ACHN (cell line): ENCODE measurements around the gene PPM1N.

Experiments
- DNase-seq: peaks from one replicate; pipeline ENCODE4 v3.0.0-alpha.2; 2015
- in situ Hi-C: cut with HindIII; loops from 2 replicates; pipeline ENCODE4 v1.10.0; 2017; ENCODE audit warnings: low sequenced_read_pairs, low pct_ligation_motif_present, low pct_unique_long_range_greater_than_20kb

Gene PPM1N

GRCh38 chr19:45518469-45518826 is 20.2 kb downstream of the PPM1N start:
- no peak for DNase-seq
- in situ Hi-C loops = no loop called here

- in situ Hi-C loops = no loop called here
Observed at GRCh38 chr19:45522010-45522941, 24.0 kb downstream of the PPM1N start.

GRCh38 chr19:45523642-45524256 is 25.5 kb downstream of the PPM1N start:
- in situ Hi-C loops = no loop called here
- DNase-seq = peak; percentile 85

More at GRCh38 chr19:45522010-45522941, 24.0 kb downstream of the PPM1N start:
- no peak for DNase-seq

GRCh38 chr19:45524575-45525129 is 26.4 kb downstream of the PPM1N start:
- DNase-seq = no peak
- in situ Hi-C loops = no loop called here

GRCh38 chr19:45526143-45526542 is 27.9 kb downstream of the PPM1N start:
- peak; percentile 58 for DNase-seq
- in situ Hi-C loops = no loop called here

- DNase-seq = no peak
- in situ Hi-C loops = no loop called here
Observed at GRCh38 chr19:45526971-45527370, 28.7 kb downstream of the PPM1N start.

- in situ Hi-C loops = no loop called here
- DNase-seq = no peak
Observed at GRCh38 chr19:45527731-45528130, 29.5 kb downstream of the PPM1N start.

GRCh38 chr19:45528149-45528743 is 30.0 kb downstream of the PPM1N start:
- DNase-seq = peak; percentile 10
- in situ Hi-C loops = no loop called here

- DNase-seq = no peak
- in situ Hi-C loops = no loop called here
Observed at GRCh38 chr19:45528744-45529419, 30.6 kb downstream of the PPM1N start.

- in situ Hi-C loops = no loop called here
- no peak for DNase-seq
Observed at GRCh38 chr19:45529420-45529785, 31.2 kb downstream of the PPM1N start.

- no peak for DNase-seq
- in situ Hi-C loops = no loop called here
Observed at GRCh38 chr19:45531349-45531748, 33.1 kb downstream of the PPM1N start.

- in situ Hi-C loops = no loop called here
- DNase-seq = no peak
Observed at GRCh38 chr19:45539459-45539858, 41.2 kb downstream of the PPM1N start.

GRCh38 chr19:45542234-45542668 is 44.0 kb downstream of the PPM1N start:
- in situ Hi-C loops = no loop called here
- DNase-seq = no peak

- in situ Hi-C loops = no loop called here
- DNase-seq = no peak
Observed at GRCh38 chr19:45547211-45547770, 49.0 kb downstream of the PPM1N start.

- in situ Hi-C loops = no loop called here
- DNase-seq = peak; percentile 39
Observed at GRCh38 chr19:45547965-45548609, 49.8 kb downstream of the PPM1N start.
